HepG2 (cell line): ENCODE measurements around the gene CITED2. TPM values are rescaled to one million over a fixed set of nuclear protein-coding genes. Genes with fewer than 3 reads are reported as not detected.
A peak's percentile ranks its signal among the peaks of the same experiment; 100 is the strongest.

Source experiments
- ARID2 ChIP-seq: sonication (generic); formaldehyde crosslinking; IDR thresholded peaks from 2 replicates; pipeline ENCODE4 v1.8.1; 2022; ENCODE audit warnings: mild to moderate bottlenecking, missing genetic modification reagents, borderline replicate concordance
- BORCS8-MEF2B ChIP-seq: sonication (generic); formaldehyde crosslinking; IDR thresholded peaks from 2 replicates; pipeline ENCODE4 v1.8.0; 2022; ENCODE audit warnings: mild to moderate bottlenecking, missing genetic modification reagents
- CBX2 ChIP-seq, 2 experiments: fragments of 200-600 bp in 1 of 2; sonication (generic); formaldehyde crosslinking in 1 of 2; IDR thresholded peaks; 2 replicates each; pipeline versions ENCODE4 v1.7.0 to v1.8.1; 2018 to 2022; ENCODE audit warnings: low read depth in 2 of 2, low read length in 1 of 2, mild to moderate bottlenecking in 1 of 2, missing genetic modification reagents in 1 of 2
- HDAC6 ChIP-seq: fragments of 200-600 bp; sonication (generic); IDR thresholded peaks from 2 replicates; pipeline ENCODE4 v1.7.0; 2017; ENCODE audit warnings: mild to moderate bottlenecking, antibody characterized with exemption, low read length, low read depth
- HOXA7 ChIP-seq: sonication (generic); formaldehyde crosslinking; IDR thresholded peaks from 2 replicates; pipeline ENCODE4 v1.8.1; 2022; ENCODE audit warnings: mild to moderate bottlenecking, missing genetic modification reagents, moderate library complexity
- KLF9 ChIP-seq: IDR thresholded peaks from 2 replicates; pipeline ENCODE4 v1.6.1; 2016; ENCODE audit warnings: low read depth
- MBD4 ChIP-seq: IDR thresholded peaks from 2 replicates; pipeline ENCODE4 v1.6.1; 2012; ENCODE audit warnings: low read length, inconsistent platforms, borderline replicate concordance
- SP5 ChIP-seq: IDR thresholded peaks from 2 replicates; pipeline ENCODE4 v1.6.1; 2016; ENCODE audit warnings: low read depth, borderline replicate concordance
- SRY ChIP-seq: sonication (generic); formaldehyde crosslinking; IDR thresholded peaks from 2 replicates; pipeline ENCODE4 v1.8.0; 2022; ENCODE audit warnings: mild to moderate bottlenecking, missing genetic modification reagents
- SSRP1 ChIP-seq: IDR thresholded peaks from 2 replicates; pipeline ENCODE4 v1.6.1; 2016; ENCODE audit warnings: control low read depth
- TP53 ChIP-seq: sonication (generic); formaldehyde crosslinking; conservative IDR thresholded peaks from 2 replicates; pipeline ENCODE4 v1.4.0; 2020; ENCODE audit warnings: missing genetic modification reagents
- ZBTB3 ChIP-seq: sonication (generic); formaldehyde crosslinking; IDR thresholded peaks from 2 replicates; pipeline ENCODE4 v1.4.0; 2020; ENCODE audit warnings: low read depth, mild to moderate bottlenecking, moderate library complexity, missing genetic modification reagents, borderline replicate concordance
- ZBTB42 ChIP-seq: sonication (generic); formaldehyde crosslinking; IDR thresholded peaks from 2 replicates; pipeline ENCODE4 v1.5.0; 2020; ENCODE audit warnings: mild to moderate bottlenecking, missing genetic modification reagents
- ZFP36 ChIP-seq: fragments of 150-350 bp; IDR thresholded peaks from 2 replicates; pipeline ENCODE4 v1.6.1; 2018; ENCODE audit warnings: borderline replicate concordance, low read length, low read depth; ENCODE audit not compliant: partially characterized antibody
- ZFP82 ChIP-seq: sonication (generic); formaldehyde crosslinking; IDR thresholded peaks from 2 replicates; pipeline ENCODE4 v1.5.1; 2020; ENCODE audit warnings: mild to moderate bottlenecking, missing genetic modification reagents, borderline replicate concordance
- ZNF276 ChIP-seq: sonication (generic); formaldehyde crosslinking; IDR thresholded peaks from 2 replicates; pipeline ENCODE4 v1.4.0; 2020; ENCODE audit warnings: mild to moderate bottlenecking, low read depth, missing genetic modification reagents
- ZNF30 ChIP-seq: sonication (generic); formaldehyde crosslinking; IDR thresholded peaks from 2 replicates; pipeline ENCODE4 v1.5.0; 2020; ENCODE audit warnings: mild to moderate bottlenecking, missing genetic modification reagents
- ZNF333 ChIP-seq: sonication (generic); formaldehyde crosslinking; IDR thresholded peaks from 2 replicates; pipeline ENCODE4 v1.4.0; 2020; ENCODE audit warnings: mild to moderate bottlenecking, missing genetic modification reagents, borderline replicate concordance
- ZNF432 ChIP-seq: sonication (generic); formaldehyde crosslinking; IDR thresholded peaks from 2 replicates; pipeline ENCODE4 v1.5.0; 2020; ENCODE audit warnings: missing genetic modification reagents, mild to moderate bottlenecking, borderline replicate concordance
- ZNF484 ChIP-seq: sonication (generic); formaldehyde crosslinking; IDR thresholded peaks from 2 replicates; pipeline ENCODE4 v1.5.1; 2020; ENCODE audit warnings: mild to moderate bottlenecking, low read depth, missing genetic modification reagents, borderline replicate concordance
- ZNF510 ChIP-seq: sonication (generic); formaldehyde crosslinking; IDR thresholded peaks from 2 replicates; pipeline ENCODE4 v1.4.0; 2020; ENCODE audit warnings: low read depth, mild to moderate bottlenecking, missing genetic modification reagents
- ZNF7 ChIP-seq: IDR thresholded peaks from 2 replicates; pipeline ENCODE4 v1.6.1; 2016; ENCODE audit warnings: missing biosample characterization, missing genetic modification reagents
- ZNF713 ChIP-seq: sonication (generic); formaldehyde crosslinking; IDR thresholded peaks from 2 replicates; pipeline ENCODE4 v1.4.0; 2020; ENCODE audit warnings: mild to moderate bottlenecking, missing genetic modification reagents
- ZNF775 ChIP-seq: sonication (generic); formaldehyde crosslinking; IDR thresholded peaks from 2 replicates; pipeline ENCODE4 v1.4.0; 2020; ENCODE audit warnings: missing genetic modification reagents, mild to moderate bottlenecking, moderate library complexity, borderline replicate concordance
- ZSCAN12 ChIP-seq: sonication (generic); formaldehyde crosslinking; IDR thresholded peaks from 2 replicates; pipeline ENCODE4 v1.9.0; 2021; ENCODE audit warnings: mild to moderate bottlenecking, missing genetic modification reagents
- polyA plus RNA-seq, 8 experiments: library from polyadenylated mRNA; depleted of rRNA in 3 of 8; stranded (reverse) in 7 of 8; unstranded in 1 of 8; fragments of >200 nt; fragmentation: Illumina TruSeq in 4 of 8; extraction: Trizol in 4 of 8; gene quantifications; 2 replicates each; pipeline versions ENCODE4 v1.2.1 to v1.2.3, GENCODE V29; 2011 to 2016; ENCODE audit warnings: low read depth in 4 of 8, missing spikeins in 1 of 8, mixed read lengths in 1 of 8; ENCODE audit not compliant: insufficient read depth in 1 of 8
- total RNA-seq, 5 experiments: library from RNA; depleted of rRNA; stranded (reverse); fragments of >200 nt; fragmentation: Illumina TruSeq; extraction: Trizol; gene quantifications; 2 replicates each; pipeline ENCODE4 v1.2.3, GENCODE V29; 2016; ENCODE audit warnings: low read depth in 1 of 5
- TF ChIP-seq, protein P1 (sequence below): conservative IDR thresholded peaks from 2 replicates; pipeline ENCODE4 v1.6.1; 2018; ENCODE audit warnings: missing genetic modification reagents
- TF ChIP-seq, protein P2 (sequence below): sonication (generic); formaldehyde crosslinking; IDR thresholded peaks from 2 replicates; pipeline ENCODE4 v1.4.0; 2020; ENCODE audit warnings: missing genetic modification reagents

Gene CITED2
- total and polyA plus RNA-seq, 2 of the 13 experiments (the other 11 are each of a cell fraction or from before 2014, with no cell fraction given), result 17.6 to 57.2 TPM

DNA sequence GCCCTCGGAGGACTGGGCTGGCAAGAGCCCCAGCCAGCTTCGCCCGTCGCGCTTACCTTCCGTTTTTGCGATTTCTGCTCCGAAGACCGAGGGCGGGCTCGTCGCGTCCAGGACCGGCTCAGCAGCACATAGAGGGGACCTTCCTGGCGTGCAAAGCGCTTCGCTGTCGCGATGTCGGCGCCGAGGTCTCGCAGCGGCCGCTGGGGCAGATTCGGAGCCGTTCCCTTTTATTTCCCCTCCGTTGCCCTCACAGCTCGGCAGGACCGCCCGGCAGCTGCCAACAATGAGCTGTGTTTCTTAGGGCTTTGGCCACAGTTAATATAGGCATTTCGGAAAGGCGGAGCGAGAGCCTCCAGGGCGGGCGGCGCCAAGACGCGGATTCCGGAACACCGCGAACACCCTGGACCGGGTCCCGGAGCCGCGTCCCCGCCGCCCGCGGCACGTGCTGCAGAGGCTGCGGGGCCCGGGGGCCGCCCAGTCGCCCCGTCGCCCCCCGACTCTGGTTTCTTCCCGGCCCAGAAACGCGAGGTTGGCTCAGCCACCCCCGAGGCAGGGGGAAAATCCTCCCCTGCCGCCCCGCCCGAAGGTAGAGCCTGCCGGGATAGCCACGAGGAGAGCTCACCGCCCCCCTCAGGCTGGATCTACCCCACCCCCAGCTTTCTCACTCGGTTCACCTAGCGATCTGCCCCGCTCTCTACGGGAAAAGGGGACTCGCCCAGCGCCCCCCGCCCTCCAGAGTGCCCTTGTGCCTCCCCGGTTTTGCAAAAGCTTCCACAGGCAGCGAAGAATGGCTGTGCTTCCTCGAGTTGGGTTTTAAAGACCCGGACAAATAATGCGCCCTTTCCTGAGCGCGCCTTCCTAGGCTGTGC lies at the start of gene CITED2 (continued):
- TF ChIP-seq HDAC6, result no peak
- TF ChIP-seq ZNF7, result no peak
- no peak for TF ChIP-seq MBD4
- TF ChIP-seq ZBTB42 (CRISPR knock-in tag), result peak; percentile 31; the same call in 1 of the 2 replicates
- TF ChIP-seq ZNF510 (CRISPR knock-in tag), result no peak
- TF ChIP-seq ZNF30, result peak; percentile 63; the same call in 1 of the 2 replicates
- TF ChIP-seq SRY (CRISPR knock-in tag), result peak; percentile 93; the same call in 1 of the 2 replicates
- TF ChIP-seq ZNF775 (CRISPR knock-in tag), result no peak; the same call in 1 of the 2 replicates
- peak; percentile 35; the same call in 1 of the 2 replicates for TF ChIP-seq ZBTB3 (CRISPR knock-in tag)
- peak; percentile 88; the same call in 1 of the 2 replicates for TF ChIP-seq ZFP82 (CRISPR knock-in tag)
- peak; percentile 89; the same call in 1 of the 2 replicates for TF ChIP-seq KLF9 (CRISPR knock-in tag)
- 0 out of 2 replicates have a peak, but pooled peaks have one; percentile 58 for TF ChIP-seq ZNF713 (CRISPR knock-in tag)
- TF ChIP-seq BORCS8-MEF2B, result peak; percentile 99
- no peak; the same call in 1 of the 2 replicates for TF ChIP-seq CBX2 (IDR thresholded peaks at IDR 0.05; ENCODE audit: low read depth, low read length)
- peak; percentile 98 for TF ChIP-seq CBX2 (CRISPR knock-in tag; IDR thresholded peaks at IDR 0.05; ENCODE audit: low read depth)
- TF ChIP-seq ARID2, result peak; percentile 82; the same call in 1 of the 2 replicates
- TF ChIP-seq ZNF432 (CRISPR knock-in tag), result no peak; the same call in 1 of the 2 replicates
- TF ChIP-seq, protein P1, sequence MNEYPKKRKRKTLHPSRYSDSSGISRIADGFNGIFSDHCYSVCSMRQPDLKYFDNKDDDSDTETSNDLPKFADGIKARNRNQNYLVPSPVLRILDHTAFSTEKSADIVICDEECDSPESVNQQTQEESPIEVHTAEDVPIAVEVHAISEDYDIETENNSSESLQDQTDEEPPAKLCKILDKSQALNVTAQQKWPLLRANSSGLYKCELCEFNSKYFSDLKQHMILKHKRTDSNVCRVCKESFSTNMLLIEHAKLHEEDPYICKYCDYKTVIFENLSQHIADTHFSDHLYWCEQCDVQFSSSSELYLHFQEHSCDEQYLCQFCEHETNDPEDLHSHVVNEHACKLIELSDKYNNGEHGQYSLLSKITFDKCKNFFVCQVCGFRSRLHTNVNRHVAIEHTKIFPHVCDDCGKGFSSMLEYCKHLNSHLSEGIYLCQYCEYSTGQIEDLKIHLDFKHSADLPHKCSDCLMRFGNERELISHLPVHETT, result peak; percentile 90
- peak; percentile 52; the same call in 1 of the 2 replicates for TF ChIP-seq TP53 (CRISPR knock-in tag)
- peak; percentile 85; the same call in 1 of the 2 replicates for TF ChIP-seq ZNF276
- TF ChIP-seq ZNF484 (CRISPR knock-in tag), result no peak
- TF ChIP-seq SP5, result peak; percentile 38; the same call in 1 of the 2 replicates
- TF ChIP-seq ZFP36, result no peak
- peak; percentile 85 for TF ChIP-seq SSRP1 (CRISPR knock-in tag)
- TF ChIP-seq, protein P2, sequence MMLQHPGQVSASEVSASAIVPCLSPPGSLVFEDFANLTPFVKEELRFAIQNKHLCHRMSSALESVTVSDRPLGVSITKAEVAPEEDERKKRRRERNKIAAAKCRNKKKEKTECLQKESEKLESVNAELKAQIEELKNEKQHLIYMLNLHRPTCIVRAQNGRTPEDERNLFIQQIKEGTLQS (CRISPR knock-in tag), result peak; percentile 50
- peak; percentile 95 for TF ChIP-seq HOXA7 (CRISPR knock-in tag)
- TF ChIP-seq ZNF333, result peak; percentile 86
- peak; percentile 88; the same call in 1 of the 2 replicates for TF ChIP-seq ZSCAN12
